Tibial nerve (tissue), 4 donors: ENCODE data around the gene ZFAND3.

Experiments used
- CTCF ChIP-seq, 5 experiments: fragments of 200-600 bp in 3 of 5; fragments of 450-650 bp in 2 of 5; sonication (generic) in 3 of 5; IDR thresholded peaks; one replicate each; pipeline ENCODE4 v1.5.1; 2016 to 2019; ENCODE audit warnings: antibody characterized with exemption in 5 of 5, mild to moderate bottlenecking in 3 of 5, moderate library complexity in 2 of 5
- EP300 ChIP-seq, 2 donors: sonication (generic); formaldehyde crosslinking; IDR thresholded peaks; one replicate each; pipeline ENCODE4 v1.6.1; 2017; ENCODE audit warnings: antibody characterized with exemption in 2 of 2, mild to moderate bottlenecking in 1 of 2

GRCh38 chr6:38178584-38178886, 359.0 kb downstream of the ZFAND3 start:
- TF ChIP-seq CTCF (IDR thresholded peaks at IDR 0.05) (no peak), EP300 (IDR thresholded peaks at IDR 0.05) (no peak)
